Measurements from ENCODE around the gene RHBDF2. TPM values are rescaled to one million over a fixed set of nuclear protein-coding genes. Genes with fewer than 3 reads are reported as not detected.

Gene RHBDF2
- polyA plus RNA-seq, 1 donor (not counting 4 experiments of a cell fraction or from before 2014, with no cell fraction given), result 14.9 TPM

DNA sequence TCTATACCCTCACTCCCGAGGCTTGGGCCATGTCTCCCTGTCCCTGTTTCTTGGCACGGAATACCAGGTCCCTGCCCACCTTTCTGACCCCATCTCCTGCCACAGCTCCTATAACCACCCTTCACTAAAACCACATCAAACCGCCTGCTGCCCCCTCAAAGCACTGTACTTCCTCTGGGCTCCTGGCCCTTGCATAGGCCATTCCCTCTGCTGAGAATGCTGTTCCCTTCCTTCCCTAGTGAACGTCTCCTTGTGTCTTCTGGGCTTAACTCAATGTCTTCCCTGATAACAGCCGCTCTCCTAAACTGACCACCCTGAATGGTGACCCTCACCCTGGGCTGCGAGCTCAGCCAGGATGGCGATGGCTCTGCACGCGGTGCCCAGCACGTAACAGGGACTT, 23.1 kb downstream of the RHBDF2 start:
- Histone ChIP-seq H3K27me3 (ENCODE audit: control insufficient read depth, extremely low read depth, insufficient read depth, low read length) (no peaks in the 10 kb centered on the region), H3K27ac (ENCODE audit: control insufficient read depth, insufficient read depth, low read length) (no peak overlapping the region), H3K4me3 (ENCODE audit: control insufficient read depth in 2 of 3, extremely low read depth in 1 of 3, insufficient read depth in 2 of 3, low read depth in 1 of 3, low read length in 3 of 3) (no peak overlapping the region), H3K36me3 (ENCODE audit: control insufficient read depth in 2 of 2, extremely low read depth in 1 of 2, insufficient read depth in 2 of 2, low read length in 2 of 2) (peaks cover 5 to 43% of the 10 kb centered on the region in 2 experiments), H3K4me1 (ENCODE audit: control insufficient read depth, extremely low read depth, insufficient read depth, low read length) (no peaks in the 10 kb centered on the region), H3K4me2 (ENCODE audit: control insufficient read depth, extremely low read depth, insufficient read depth, low read depth, low read length) (no peak overlapping the region), H3K79me2 (ENCODE audit: control insufficient read depth, insufficient read depth, low read length) (no peaks in the 10 kb centered on the region), H4K20me1 (ENCODE audit: control insufficient read depth, extremely low read depth, insufficient read depth, low read length) (no peaks in the 10 kb centered on the region), H2AFZ (ENCODE audit: control insufficient read depth, low read length) (no peak overlapping the region), H3K9me1 (ENCODE audit: control insufficient read depth, extremely low read depth, insufficient read depth, low read length) (no peaks in the 10 kb centered on the region), H3K9me3 (ENCODE audit: control insufficient read depth, low read depth, low read length) (no peaks in the 10 kb centered on the region), H3K9ac (ENCODE audit: control insufficient read depth, extremely low read depth, insufficient read depth, low read length) (no peak overlapping the region)
- no peak for DNase-seq (ENCODE audit: low read depth, low spot score)
- no peak for FAIRE-seq
- dilution Hi-C loops (cut with MboI; ENCODE audit: extremely low pct_ligation_motif_present, low sequenced_read_pairs), result no loop called here
- TF ChIP-seq, protein P1, sequence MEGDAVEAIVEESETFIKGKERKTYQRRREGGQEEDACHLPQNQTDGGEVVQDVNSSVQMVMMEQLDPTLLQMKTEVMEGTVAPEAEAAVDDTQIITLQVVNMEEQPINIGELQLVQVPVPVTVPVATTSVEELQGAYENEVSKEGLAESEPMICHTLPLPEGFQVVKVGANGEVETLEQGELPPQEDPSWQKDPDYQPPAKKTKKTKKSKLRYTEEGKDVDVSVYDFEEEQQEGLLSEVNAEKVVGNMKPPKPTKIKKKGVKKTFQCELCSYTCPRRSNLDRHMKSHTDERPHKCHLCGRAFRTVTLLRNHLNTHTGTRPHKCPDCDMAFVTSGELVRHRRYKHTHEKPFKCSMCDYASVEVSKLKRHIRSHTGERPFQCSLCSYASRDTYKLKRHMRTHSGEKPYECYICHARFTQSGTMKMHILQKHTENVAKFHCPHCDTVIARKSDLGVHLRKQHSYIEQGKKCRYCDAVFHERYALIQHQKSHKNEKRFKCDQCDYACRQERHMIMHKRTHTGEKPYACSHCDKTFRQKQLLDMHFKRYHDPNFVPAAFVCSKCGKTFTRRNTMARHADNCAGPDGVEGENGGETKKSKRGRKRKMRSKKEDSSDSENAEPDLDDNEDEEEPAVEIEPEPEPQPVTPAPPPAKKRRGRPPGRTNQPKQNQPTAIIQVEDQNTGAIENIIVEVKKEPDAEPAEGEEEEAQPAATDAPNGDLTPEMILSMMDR (optimal IDR thresholded peaks at IDR 0.05 in 1 of 3, IDR thresholded peaks at IDR 0.05 in 1 of 3, conservative IDR thresholded peaks at IDR 0.05 in 1 of 3; ENCODE audit: extremely low read depth in 1 of 3, insufficient read depth in 2 of 3, low read length in 3 of 3), result no peak
- no peak for TF ChIP-seq EZH2 (IDR thresholded peaks at IDR 0.05; ENCODE audit: low read length)

DNA sequence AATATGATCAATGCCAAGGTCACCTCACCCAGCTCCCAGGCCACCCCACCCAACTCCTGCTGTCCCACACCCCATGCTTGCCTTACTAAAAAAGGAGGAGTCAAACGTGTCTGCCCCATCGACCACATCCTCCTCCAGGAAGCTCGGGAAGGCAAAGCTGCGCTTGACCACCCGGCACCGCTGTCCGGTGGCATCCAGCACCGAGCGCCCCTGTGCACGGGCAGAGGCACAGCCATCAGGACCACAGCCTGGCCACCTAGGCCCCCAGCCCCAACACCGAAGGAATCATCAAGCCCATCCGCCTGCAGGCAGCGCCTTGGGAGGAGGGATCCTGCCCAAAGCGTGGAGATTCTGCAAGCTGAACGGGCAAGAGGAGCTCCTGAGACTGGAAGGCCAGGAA, 23.6 kb downstream of the RHBDF2 start:
- H3K9me3 ChIP-seq (ENCODE audit: control insufficient read depth, low read depth, low read length), result no peaks in the 10 kb centered on the region
- H3K27me3 ChIP-seq (ENCODE audit: control insufficient read depth, extremely low read depth, insufficient read depth, low read length), result no peaks in the 10 kb centered on the region
- no peaks in the 10 kb centered on the region for H3K9me1 ChIP-seq (ENCODE audit: control insufficient read depth, extremely low read depth, insufficient read depth, low read length)
- H4K20me1 ChIP-seq (ENCODE audit: control insufficient read depth, extremely low read depth, insufficient read depth, low read length), result no peaks in the 10 kb centered on the region
- H3K4me1 ChIP-seq (ENCODE audit: control insufficient read depth, extremely low read depth, insufficient read depth, low read length), result no peaks in the 10 kb centered on the region
- H3K79me2 ChIP-seq (ENCODE audit: control insufficient read depth, insufficient read depth, low read length), result no peaks in the 10 kb centered on the region
- peaks cover 7 to 44% of the 10 kb centered on the region in 2 experiments for H3K36me3 ChIP-seq (ENCODE audit: control insufficient read depth in 2 of 2, extremely low read depth in 1 of 2, insufficient read depth in 2 of 2, low read length in 2 of 2)
- TF ChIP-seq, protein P1 (optimal IDR thresholded peaks at IDR 0.05 in 1 of 3, IDR thresholded peaks at IDR 0.05 in 1 of 3, conservative IDR thresholded peaks at IDR 0.05 in 1 of 3; ENCODE audit: extremely low read depth in 1 of 3, insufficient read depth in 2 of 3, low read length in 3 of 3), result no peak
- TF ChIP-seq EZH2 (IDR thresholded peaks at IDR 0.05; ENCODE audit: low read length), result no peak
- H3K27ac ChIP-seq (ENCODE audit: control insufficient read depth, insufficient read depth, low read length), result no peak overlapping the region
- dilution Hi-C loops (cut with MboI; ENCODE audit: extremely low pct_ligation_motif_present, low sequenced_read_pairs), result no loop called here
- H3K9ac ChIP-seq (ENCODE audit: control insufficient read depth, extremely low read depth, insufficient read depth, low read length), result no peak overlapping the region
- no peak for DNase-seq (ENCODE audit: low read depth, low spot score)
- H2AFZ ChIP-seq (ENCODE audit: control insufficient read depth, low read length), result no peak overlapping the region
- no peak overlapping the region for H3K4me2 ChIP-seq (ENCODE audit: control insufficient read depth, extremely low read depth, insufficient read depth, low read depth, low read length)
- no peak for FAIRE-seq
- H3K4me3 ChIP-seq (ENCODE audit: control insufficient read depth in 2 of 3, extremely low read depth in 1 of 3, insufficient read depth in 2 of 3, low read depth in 1 of 3, low read length in 3 of 3), result no peak overlapping the region

Measured in keratinocyte (primary cell).